Effector memory CD4-positive, alpha-beta T cell (primary cell): ENCODE results near the gene THAP2.

Experiments used
- DNase-seq, 3 donors: peaks; one replicate each; pipeline ENCODE4 v3.0.0-alpha.2; 2020
- H3K27ac ChIP-seq: 2 replicates; pipeline ENCODE4 v1.7.0; 2013; ENCODE audit warnings: mild to moderate bottlenecking, low read length, moderate library complexity; ENCODE audit not compliant: insufficient read depth, poor library complexity, severe bottlenecking
- H3K27me3 ChIP-seq: replicated peaks from 2 replicates; pipeline ENCODE4 v1.7.0; 2013; ENCODE audit warnings: mild to moderate bottlenecking, low read length; ENCODE audit not compliant: insufficient read depth, control insufficient read depth, poor library complexity, severe bottlenecking
- H3K36me3 ChIP-seq: 2 replicates; pipeline ENCODE4 v1.7.0; 2013; ENCODE audit warnings: mild to moderate bottlenecking, low read length, moderate library complexity; ENCODE audit not compliant: control insufficient read depth, insufficient read depth
- H3K4me1 ChIP-seq: 2 replicates; pipeline ENCODE4 v1.7.0; 2013; ENCODE audit warnings: low read length, mild to moderate bottlenecking; ENCODE audit not compliant: control insufficient read depth, insufficient read depth, poor library complexity, severe bottlenecking
- H3K4me3 ChIP-seq: 2 replicates; pipeline ENCODE4 v1.7.0; 2013; ENCODE audit warnings: low read length, low read depth, mild to moderate bottlenecking; ENCODE audit not compliant: insufficient read depth, poor library complexity, severe bottlenecking
- H3K9me3 ChIP-seq: 2 replicates; pipeline ENCODE4 v1.7.0; 2013; ENCODE audit warnings: mild to moderate bottlenecking, low read length, moderate library complexity; ENCODE audit not compliant: control insufficient read depth

The THAP2 gene

GRCh38 chr12:71721783-71722505, 57.8 kb downstream of the THAP2 start:
- H3K9me3 ChIP-seq: no peaks in the 10 kb centered on the region
- H3K27ac ChIP-seq: no peak overlapping the region
- no peak for DNase-seq
- H3K36me3 ChIP-seq: no peaks in the 10 kb centered on the region
- no peaks in the 10 kb centered on the region for H3K4me1 ChIP-seq
- H3K27me3 ChIP-seq: no peaks in the 10 kb centered on the region
- H3K4me3 ChIP-seq: no peak overlapping the region

DNA sequence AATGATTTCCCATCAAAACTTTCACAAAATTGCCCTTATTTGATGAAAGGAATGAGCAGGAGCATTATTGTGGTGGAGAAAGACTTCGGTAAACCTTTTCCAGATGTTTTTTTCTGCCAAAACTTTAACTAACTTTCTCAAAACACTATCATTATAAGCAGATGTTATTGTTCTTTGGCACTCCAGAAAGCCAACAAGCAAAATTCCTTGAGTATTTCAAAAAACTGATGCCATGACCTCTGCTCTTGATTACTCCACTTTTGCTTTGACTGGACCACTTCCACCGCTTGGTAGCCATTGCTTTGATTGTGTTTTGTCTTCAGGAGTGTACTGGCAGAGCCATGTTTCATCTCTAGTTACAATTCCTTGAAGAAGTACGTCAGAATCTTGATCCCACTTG, 60.9 kb downstream of the THAP2 start:
- Histone ChIP-seq H3K36me3 (no peaks in the 10 kb centered on the region), H3K27me3 (no peaks in the 10 kb centered on the region), H3K9me3 (no peaks in the 10 kb centered on the region), H3K27ac (no peak overlapping the region), H3K4me3 (no peak overlapping the region), H3K4me1 (no peaks in the 10 kb centered on the region)
- no peak for DNase-seq

DNA sequence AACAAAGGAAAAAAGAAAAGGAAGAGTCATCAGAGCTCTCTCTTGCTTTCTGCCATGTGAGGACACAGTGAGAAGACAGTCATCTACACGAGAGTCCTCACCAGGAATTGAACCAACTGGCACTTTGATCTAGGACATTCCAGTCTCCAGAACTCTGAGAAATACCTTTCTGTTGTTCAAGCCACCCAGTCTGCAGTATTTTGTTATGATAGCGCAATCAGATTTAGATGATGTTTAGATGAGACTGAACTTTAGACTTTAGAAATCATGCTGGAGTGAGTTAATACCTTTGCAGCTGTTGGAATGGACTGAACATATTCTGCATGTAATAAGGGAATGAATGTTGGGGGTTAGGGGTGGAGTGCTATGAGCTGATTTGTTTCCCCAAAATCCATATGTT, 62.4 kb downstream of the THAP2 start:
- H3K4me1 ChIP-seq: no peaks in the 10 kb centered on the region
- no peak overlapping the region for H3K4me3 ChIP-seq
- H3K9me3 ChIP-seq: no peaks in the 10 kb centered on the region
- DNase-seq: no peak
- H3K36me3 ChIP-seq: no peaks in the 10 kb centered on the region
- H3K27me3 ChIP-seq: no peaks in the 10 kb centered on the region
- no peak overlapping the region for H3K27ac ChIP-seq

- no peak overlapping the region for H3K4me3 ChIP-seq
- no peak overlapping the region for H3K27ac ChIP-seq
- DNase-seq: no peak
- H3K27me3 ChIP-seq: no peaks in the 10 kb centered on the region
- no peaks in the 10 kb centered on the region for H3K4me1 ChIP-seq
- H3K36me3 ChIP-seq: no peaks in the 10 kb centered on the region
- H3K9me3 ChIP-seq: no peaks in the 10 kb centered on the region
These were observed 63.9 kb downstream of the THAP2 start for GRCh38 chr12:71727958-71728357.
